SK-N-SH treated with all-trans-retinoic acid at 6 μM for 48 hours (cell line): ENCODE measurements around the gene DPEP1.

Source experiments
- ATAC-seq: fragments of 200-7000 bp; cut with Tn5 transposase; 3 replicates; pipeline ENCODE4 v1.9.1; 2020; ENCODE audit warnings: mild to moderate bottlenecking, moderate library complexity
- ARNTL ChIP-seq: fragments of 450-650 bp; formaldehyde crosslinking; IDR thresholded peaks from 2 replicates; pipeline ENCODE4 v1.5.0; 2020; ENCODE audit warnings: low read depth, mild to moderate bottlenecking, moderate library complexity, borderline replicate concordance
- BACH2 ChIP-seq: fragments of 250-450 bp; sonication (Bioruptor Pico); IDR thresholded peaks from 2 replicates; pipeline ENCODE4 v1.9.0; 2021; ENCODE audit warnings: mild to moderate bottlenecking, borderline replicate concordance
- CSDC2 ChIP-seq: fragments of 250-450 bp; sonication (Bioruptor Pico); IDR thresholded peaks from 2 replicates; pipeline ENCODE4 v1.5.0; 2020; ENCODE audit warnings: mild to moderate bottlenecking, moderate library complexity
- ESRRG ChIP-seq: fragments of 250-450 bp; sonication (Bioruptor Pico); IDR thresholded peaks from 2 replicates; pipeline ENCODE4 v1.6.1; 2021; ENCODE audit warnings: mild to moderate bottlenecking
- GLIS3 ChIP-seq: fragments of 250-450 bp; sonication (Bioruptor Pico); IDR thresholded peaks from 2 replicates; pipeline ENCODE4 v1.5.0; 2020; ENCODE audit warnings: mild to moderate bottlenecking, moderate library complexity
- ISL1 ChIP-seq: fragments of 250-450 bp; sonication (Bioruptor Pico); IDR thresholded peaks from 2 replicates; pipeline ENCODE4 v2.1.2; 2022; ENCODE audit warnings: mild to moderate bottlenecking, moderate library complexity
- OSR1 ChIP-seq: fragments of 250-450 bp; sonication (Bioruptor Pico); IDR thresholded peaks from 2 replicates; pipeline ENCODE4 v1.8.0; 2022; ENCODE audit warnings: moderate library complexity, mild to moderate bottlenecking, inconsistent platforms
- PPARA ChIP-seq: fragments of 250-450 bp; sonication (Bioruptor Pico); IDR thresholded peaks from 2 replicates; pipeline ENCODE4 v1.5.0; 2020; ENCODE audit warnings: mild to moderate bottlenecking, borderline replicate concordance
- RARB ChIP-seq: fragments of 250-450 bp; sonication (Bioruptor Pico); IDR thresholded peaks from 2 replicates; pipeline ENCODE4 v1.8.0; 2021; ENCODE audit warnings: mild to moderate bottlenecking, moderate library complexity
- SNAI2 ChIP-seq: fragments of 250-450 bp; sonication (Bioruptor Pico); IDR thresholded peaks from 2 replicates; pipeline ENCODE4 v1.5.0; 2020; ENCODE audit warnings: mild to moderate bottlenecking, moderate library complexity
- TOX ChIP-seq: fragments of 250-450 bp; sonication (Bioruptor Pico); IDR thresholded peaks from 2 replicates; pipeline ENCODE4 v1.8.0; 2021; ENCODE audit warnings: mild to moderate bottlenecking, moderate library complexity, borderline replicate concordance
- ZFP3 ChIP-seq: fragments of 250-450 bp; sonication (Bioruptor Pico); IDR thresholded peaks from 2 replicates; pipeline ENCODE4 v1.5.0; 2020; ENCODE audit warnings: mild to moderate bottlenecking, moderate library complexity
- ZNF565 ChIP-seq: fragments of 450-650 bp; formaldehyde crosslinking; conservative IDR thresholded peaks from 2 replicates; pipeline ENCODE4 v1.5.0; 2020; ENCODE audit warnings: low read depth, mild to moderate bottlenecking, moderate library complexity
- ZNF70 ChIP-seq: fragments of 450-650 bp; formaldehyde crosslinking; IDR thresholded peaks from 2 replicates; pipeline ENCODE4 v1.5.0; 2020; ENCODE audit warnings: mild to moderate bottlenecking, moderate library complexity
- ZNF8 ChIP-seq: fragments of 450-650 bp; formaldehyde crosslinking; IDR thresholded peaks from 2 replicates; pipeline ENCODE4 v1.5.0; 2020; ENCODE audit warnings: mild to moderate bottlenecking, moderate library complexity
- TF ChIP-seq, protein P1 (sequence below): fragments of 250-450 bp; sonication (Bioruptor Pico); IDR thresholded peaks from 2 replicates; pipeline ENCODE4 v1.8.0; 2020; ENCODE audit warnings: mild to moderate bottlenecking, moderate library complexity, borderline replicate concordance
- TF ChIP-seq, protein P2 (sequence below): fragments of 250-450 bp; sonication (Bioruptor Pico); IDR thresholded peaks from 2 replicates; pipeline ENCODE4 v1.5.1; 2020; ENCODE audit warnings: low read depth, mild to moderate bottlenecking, moderate library complexity
- TF ChIP-seq, protein P3 (sequence below): fragments of 250-450 bp; sonication (Bioruptor Pico); IDR thresholded peaks from 2 replicates; pipeline ENCODE4 v1.5.1; 2021; ENCODE audit warnings: mild to moderate bottlenecking, moderate library complexity
- TF ChIP-seq, protein P4 (sequence below): fragments of 250-450 bp; sonication (Bioruptor Pico); IDR thresholded peaks from 2 replicates; pipeline ENCODE4 v1.5.0; 2020; ENCODE audit warnings: mild to moderate bottlenecking, moderate library complexity
- TF ChIP-seq, protein P5 (sequence below): fragments of 250-450 bp; sonication (Bioruptor Pico); IDR thresholded peaks from 2 replicates; pipeline ENCODE4 v1.8.0; 2021; ENCODE audit warnings: low read depth, mild to moderate bottlenecking, moderate library complexity, borderline replicate concordance

Gene DPEP1

DNA sequence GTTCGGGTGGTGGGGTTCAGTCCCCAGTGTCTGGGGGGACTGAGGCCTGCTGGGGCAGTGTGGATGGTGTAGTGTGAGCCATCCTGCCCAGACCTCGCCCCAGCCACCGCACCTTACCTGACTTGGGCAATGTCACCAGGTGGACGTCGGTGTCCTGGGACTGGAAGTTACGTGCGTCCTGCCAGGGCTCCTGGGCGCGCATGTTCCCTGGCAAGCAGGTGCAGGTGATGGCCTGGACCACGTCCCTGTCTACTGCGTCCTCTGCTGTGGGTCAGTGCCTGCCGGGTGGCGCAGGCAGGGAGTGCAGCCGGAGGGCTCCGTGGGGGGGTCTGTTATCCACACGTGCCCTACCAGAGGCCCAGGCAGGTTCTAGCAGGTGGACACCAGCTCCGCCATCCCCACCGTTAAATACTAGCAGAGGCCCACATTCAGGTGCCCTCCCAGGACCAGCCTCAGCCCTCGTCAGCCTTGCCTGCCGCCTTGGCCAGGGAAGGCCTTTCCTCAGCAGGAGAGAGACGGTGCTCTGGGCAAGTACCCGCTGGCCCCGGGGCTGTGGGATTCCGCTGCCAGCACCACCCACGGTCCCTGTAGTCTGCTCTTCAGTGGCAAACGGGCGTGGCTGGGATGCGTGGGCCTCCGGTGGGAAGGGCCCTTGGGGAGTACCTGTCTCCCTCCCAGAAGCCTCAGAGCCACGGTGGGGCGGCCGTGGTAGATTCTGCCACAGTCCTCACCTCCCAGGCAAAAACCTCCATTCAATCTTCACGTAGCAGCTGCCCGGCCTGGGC is 8.1 kb upstream of the DPEP1 start (continued):
- TF ChIP-seq, protein P1, sequence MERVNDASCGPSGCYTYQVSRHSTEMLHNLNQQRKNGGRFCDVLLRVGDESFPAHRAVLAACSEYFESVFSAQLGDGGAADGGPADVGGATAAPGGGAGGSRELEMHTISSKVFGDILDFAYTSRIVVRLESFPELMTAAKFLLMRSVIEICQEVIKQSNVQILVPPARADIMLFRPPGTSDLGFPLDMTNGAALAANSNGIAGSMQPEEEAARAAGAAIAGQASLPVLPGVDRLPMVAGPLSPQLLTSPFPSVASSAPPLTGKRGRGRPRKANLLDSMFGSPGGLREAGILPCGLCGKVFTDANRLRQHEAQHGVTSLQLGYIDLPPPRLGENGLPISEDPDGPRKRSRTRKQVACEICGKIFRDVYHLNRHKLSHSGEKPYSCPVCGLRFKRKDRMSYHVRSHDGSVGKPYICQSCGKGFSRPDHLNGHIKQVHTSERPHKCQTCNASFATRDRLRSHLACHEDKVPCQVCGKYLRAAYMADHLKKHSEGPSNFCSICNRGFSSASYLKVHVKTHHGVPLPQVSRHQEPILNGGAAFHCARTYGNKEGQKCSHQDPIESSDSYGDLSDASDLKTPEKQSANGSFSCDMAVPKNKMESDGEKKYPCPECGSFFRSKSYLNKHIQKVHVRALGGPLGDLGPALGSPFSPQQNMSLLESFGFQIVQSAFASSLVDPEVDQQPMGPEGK (CRISPR knock-in tag), result no peak
- TF ChIP-seq, all 23 proteins: peak for 0

DNA sequence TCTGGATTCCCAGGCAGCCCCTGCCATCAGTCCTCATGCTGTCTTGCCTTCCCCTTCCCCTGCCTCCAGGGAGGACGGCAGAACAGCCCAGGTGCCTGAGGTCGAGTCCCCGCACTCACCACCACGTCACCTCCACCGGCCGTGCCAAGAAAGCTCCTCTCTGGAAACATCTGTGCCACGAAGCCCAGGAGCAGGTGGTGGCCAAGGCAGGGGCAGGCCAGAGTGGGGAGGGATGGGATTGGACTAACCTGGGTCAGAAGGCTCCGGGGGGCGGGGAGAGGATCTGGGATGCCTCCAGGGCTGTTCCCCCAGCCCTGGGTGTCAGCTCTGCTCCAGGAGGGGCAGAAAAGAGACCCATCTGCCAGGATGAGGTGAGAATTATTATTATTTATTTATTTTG is 7.4 kb upstream of the DPEP1 start:
- no peak for ATAC-seq
- TF ChIP-seq ZNF70 (CRISPR knock-in tag), result no peak
- TF ChIP-seq, protein P2, sequence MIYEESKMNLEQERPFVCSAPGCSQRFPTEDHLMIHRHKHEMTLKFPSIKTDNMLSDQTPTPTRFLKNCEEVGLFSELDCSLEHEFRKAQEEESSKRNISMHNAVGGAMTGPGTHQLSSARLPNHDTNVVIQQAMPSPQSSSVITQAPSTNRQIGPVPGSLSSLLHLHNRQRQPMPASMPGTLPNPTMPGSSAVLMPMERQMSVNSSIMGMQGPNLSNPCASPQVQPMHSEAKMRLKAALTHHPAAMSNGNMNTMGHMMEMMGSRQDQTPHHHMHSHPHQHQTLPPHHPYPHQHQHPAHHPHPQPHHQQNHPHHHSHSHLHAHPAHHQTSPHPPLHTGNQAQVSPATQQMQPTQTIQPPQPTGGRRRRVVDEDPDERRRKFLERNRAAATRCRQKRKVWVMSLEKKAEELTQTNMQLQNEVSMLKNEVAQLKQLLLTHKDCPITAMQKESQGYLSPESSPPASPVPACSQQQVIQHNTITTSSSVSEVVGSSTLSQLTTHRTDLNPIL, result no peak
- TF ChIP-seq ARNTL (CRISPR knock-in tag), result no peak
- no peak for TF ChIP-seq PPARA (CRISPR knock-in tag)
- TF ChIP-seq, protein P1 (CRISPR knock-in tag), result no peak
- no peak for TF ChIP-seq ZFP3 (CRISPR knock-in tag)
- TF ChIP-seq CSDC2 (CRISPR knock-in tag), result no peak
- TF ChIP-seq, protein P3, sequence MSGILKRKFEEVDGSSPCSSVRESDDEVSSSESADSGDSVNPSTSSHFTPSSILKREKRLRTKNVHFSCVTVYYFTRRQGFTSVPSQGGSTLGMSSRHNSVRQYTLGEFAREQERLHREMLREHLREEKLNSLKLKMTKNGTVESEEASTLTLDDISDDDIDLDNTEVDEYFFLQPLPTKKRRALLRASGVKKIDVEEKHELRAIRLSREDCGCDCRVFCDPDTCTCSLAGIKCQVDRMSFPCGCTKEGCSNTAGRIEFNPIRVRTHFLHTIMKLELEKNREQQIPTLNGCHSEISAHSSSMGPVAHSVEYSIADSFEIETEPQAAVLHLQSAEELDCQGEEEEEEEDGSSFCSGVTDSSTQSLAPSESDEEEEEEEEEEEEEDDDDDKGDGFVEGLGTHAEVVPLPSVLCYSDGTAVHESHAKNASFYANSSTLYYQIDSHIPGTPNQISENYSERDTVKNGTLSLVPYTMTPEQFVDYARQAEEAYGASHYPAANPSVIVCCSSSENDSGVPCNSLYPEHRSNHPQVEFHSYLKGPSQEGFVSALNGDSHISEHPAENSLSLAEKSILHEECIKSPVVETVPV (CRISPR knock-in tag), result no peak
- TF ChIP-seq TOX (CRISPR knock-in tag), result no peak
- TF ChIP-seq, protein P4, sequence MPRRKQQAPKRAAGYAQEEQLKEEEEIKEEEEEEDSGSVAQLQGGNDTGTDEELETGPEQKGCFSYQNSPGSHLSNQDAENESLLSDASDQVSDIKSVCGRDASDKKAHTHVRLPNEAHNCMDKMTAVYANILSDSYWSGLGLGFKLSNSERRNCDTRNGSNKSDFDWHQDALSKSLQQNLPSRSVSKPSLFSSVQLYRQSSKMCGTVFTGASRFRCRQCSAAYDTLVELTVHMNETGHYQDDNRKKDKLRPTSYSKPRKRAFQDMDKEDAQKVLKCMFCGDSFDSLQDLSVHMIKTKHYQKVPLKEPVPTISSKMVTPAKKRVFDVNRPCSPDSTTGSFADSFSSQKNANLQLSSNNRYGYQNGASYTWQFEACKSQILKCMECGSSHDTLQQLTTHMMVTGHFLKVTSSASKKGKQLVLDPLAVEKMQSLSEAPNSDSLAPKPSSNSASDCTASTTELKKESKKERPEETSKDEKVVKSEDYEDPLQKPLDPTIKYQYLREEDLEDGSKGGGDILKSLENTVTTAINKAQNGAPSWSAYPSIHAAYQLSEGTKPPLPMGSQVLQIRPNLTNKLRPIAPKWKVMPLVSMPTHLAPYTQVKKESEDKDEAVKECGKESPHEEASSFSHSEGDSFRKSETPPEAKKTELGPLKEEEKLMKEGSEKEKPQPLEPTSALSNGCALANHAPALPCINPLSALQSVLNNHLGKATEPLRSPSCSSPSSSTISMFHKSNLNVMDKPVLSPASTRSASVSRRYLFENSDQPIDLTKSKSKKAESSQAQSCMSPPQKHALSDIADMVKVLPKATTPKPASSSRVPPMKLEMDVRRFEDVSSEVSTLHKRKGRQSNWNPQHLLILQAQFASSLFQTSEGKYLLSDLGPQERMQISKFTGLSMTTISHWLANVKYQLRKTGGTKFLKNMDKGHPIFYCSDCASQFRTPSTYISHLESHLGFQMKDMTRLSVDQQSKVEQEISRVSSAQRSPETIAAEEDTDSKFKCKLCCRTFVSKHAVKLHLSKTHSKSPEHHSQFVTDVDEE (CRISPR knock-in tag), result no peak
- no peak for TF ChIP-seq GLIS3 (CRISPR knock-in tag)
- TF ChIP-seq ESRRG, result no peak
- no peak for TF ChIP-seq OSR1 (CRISPR knock-in tag)
- TF ChIP-seq, protein P5, sequence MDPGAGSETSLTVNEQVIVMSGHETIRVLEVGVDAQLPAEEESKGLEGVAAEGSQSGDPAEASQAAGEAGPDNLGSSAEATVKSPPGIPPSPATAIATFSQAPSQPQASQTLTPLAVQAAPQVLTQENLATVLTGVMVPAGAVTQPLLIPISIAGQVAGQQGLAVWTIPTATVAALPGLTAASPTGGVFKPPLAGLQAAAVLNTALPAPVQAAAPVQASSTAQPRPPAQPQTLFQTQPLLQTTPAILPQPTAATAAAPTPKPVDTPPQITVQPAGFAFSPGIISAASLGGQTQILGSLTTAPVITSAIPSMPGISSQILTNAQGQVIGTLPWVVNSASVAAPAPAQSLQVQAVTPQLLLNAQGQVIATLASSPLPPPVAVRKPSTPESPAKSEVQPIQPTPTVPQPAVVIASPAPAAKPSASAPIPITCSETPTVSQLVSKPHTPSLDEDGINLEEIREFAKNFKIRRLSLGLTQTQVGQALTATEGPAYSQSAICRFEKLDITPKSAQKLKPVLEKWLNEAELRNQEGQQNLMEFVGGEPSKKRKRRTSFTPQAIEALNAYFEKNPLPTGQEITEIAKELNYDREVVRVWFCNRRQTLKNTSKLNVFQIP (CRISPR knock-in tag), result no peak
- TF ChIP-seq BACH2 (CRISPR knock-in tag), result no peak
- TF ChIP-seq SNAI2 (CRISPR knock-in tag), result no peak
- no peak for TF ChIP-seq ZNF8 (CRISPR knock-in tag)
- no peak for TF ChIP-seq RARB (CRISPR knock-in tag)
- no peak for TF ChIP-seq ISL1
- no peak for TF ChIP-seq ZNF565 (CRISPR knock-in tag)
- TF ChIP-seq, all 23 proteins: peak for 0
